PFSK-1 (cell line): ENCODE data around the gene ARAP1.

ENCODE experiments used
- FOXP2 ChIP-seq: optimal IDR thresholded peaks from 2 replicates; pipeline ENCODE3; 2011; ENCODE audit warnings: borderline replicate concordance, control low read depth, inconsistent platforms; ENCODE audit not compliant: insufficient read depth; ENCODE audit errors: extremely low read length, extremely low read depth
- POLR2AphosphoS5 ChIP-seq: IDR thresholded peaks from 2 replicates; pipeline ENCODE4 v1.6.1; 2012; ENCODE audit warnings: low read depth, mild to moderate bottlenecking, control low read depth, low read length, moderate library complexity
- REST ChIP-seq, 2 experiments: IDR thresholded peaks; 2 replicates each; pipeline versions ENCODE4 v1.6.1 to v1.8.0; 2011 to 2012; ENCODE audit warnings: low read depth in 2 of 2, low read length in 2 of 2, control low read depth in 1 of 2, inconsistent platforms in 1 of 2, mild to moderate bottlenecking in 1 of 2, moderate library complexity in 1 of 2; ENCODE audit not compliant: insufficient read depth in 1 of 2
- SIN3A ChIP-seq: IDR thresholded peaks from 2 replicates; pipeline ENCODE4 v1.6.1; 2012; ENCODE audit warnings: mild to moderate bottlenecking, low read length, moderate library complexity, borderline replicate concordance; ENCODE audit not compliant: insufficient read depth
- TAF1 ChIP-seq: IDR thresholded peaks from 2 replicates; pipeline ENCODE4 v1.6.1; 2012; ENCODE audit warnings: low read length, control low read depth, borderline replicate concordance; ENCODE audit not compliant: insufficient read depth

GRCh38 chr11:72655014-72655413 is 97.2 kb downstream of the ARAP1 start:
- no peak for TF ChIP-seq POLR2AphosphoS5
- no peak for TF ChIP-seq REST (IDR thresholded peaks at IDR 0.05; ENCODE audit: insufficient read depth in 1 of 2, low read depth in 2 of 2, low read length in 2 of 2)
- TF ChIP-seq TAF1 = no peak
- TF ChIP-seq SIN3A = no peak
- TF ChIP-seq FOXP2 = no peak
